ENCODE data around the gene IL3RA. TPM values are rescaled to one million over a fixed set of nuclear protein-coding genes. Genes with fewer than 3 reads are reported as not detected.

The IL3RA gene
- total and polyA plus RNA-seq, 4 donors, result 0.33 to 1.7 (median 1.0) TPM

DNA sequence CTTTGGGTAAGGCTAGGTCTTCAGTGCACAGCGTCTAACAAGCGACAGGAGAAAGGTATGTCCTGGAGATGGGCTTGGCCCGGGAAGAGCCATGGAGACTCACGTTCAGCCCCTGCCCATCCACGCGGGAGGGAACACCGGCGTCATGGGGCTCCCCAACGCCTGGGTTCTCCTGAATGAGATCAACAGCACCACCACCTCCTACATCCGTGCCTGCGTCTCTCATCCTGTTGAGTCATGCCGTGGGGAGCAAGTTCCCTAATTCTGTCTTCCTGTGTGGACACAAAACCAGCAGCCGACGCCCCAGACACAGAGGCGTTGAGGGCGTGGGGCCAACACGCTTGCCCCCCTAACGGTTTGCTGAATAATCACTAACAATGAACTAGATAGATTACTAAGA lies 20.1 kb upstream of the IL3RA start:
- Histone ChIP-seq H3K36me3 (ENCODE audit: control insufficient read depth in 4 of 4, insufficient read depth in 3 of 4, low read depth in 1 of 4, low read length in 3 of 4) (no peaks in the 10 kb centered on the region), H3K9me3 (ENCODE audit: control insufficient read depth in 4 of 4, low read length in 3 of 4) (no peaks in the 10 kb centered on the region), H3K27ac (ENCODE audit: low read depth in 1 of 2, low read length in 2 of 2) (no peak overlapping the region), H3K9ac (ENCODE audit: low read depth in 1 of 2, low read length in 2 of 2) (no peak overlapping the region), H3K4me3 (ENCODE audit: low read depth in 1 of 3, low read length in 3 of 3) (no peak overlapping the region), H3K27me3 (ENCODE audit: control insufficient read depth in 4 of 4, insufficient read depth in 4 of 4, low read length in 3 of 4) (peaks cover 0 to 1% (median 0%) of the 10 kb centered on the region in 4 donors), H3K4me1 (ENCODE audit: control insufficient read depth in 4 of 4, insufficient read depth in 4 of 4, low read length in 3 of 4) (no peaks in the 10 kb centered on the region)
- WGBS, result 71% methylated on average over 18 of the region's 18 CpGs
- DNase-seq (ENCODE audit: low spot score), result no peak
- TF ChIP-seq, protein P1, sequence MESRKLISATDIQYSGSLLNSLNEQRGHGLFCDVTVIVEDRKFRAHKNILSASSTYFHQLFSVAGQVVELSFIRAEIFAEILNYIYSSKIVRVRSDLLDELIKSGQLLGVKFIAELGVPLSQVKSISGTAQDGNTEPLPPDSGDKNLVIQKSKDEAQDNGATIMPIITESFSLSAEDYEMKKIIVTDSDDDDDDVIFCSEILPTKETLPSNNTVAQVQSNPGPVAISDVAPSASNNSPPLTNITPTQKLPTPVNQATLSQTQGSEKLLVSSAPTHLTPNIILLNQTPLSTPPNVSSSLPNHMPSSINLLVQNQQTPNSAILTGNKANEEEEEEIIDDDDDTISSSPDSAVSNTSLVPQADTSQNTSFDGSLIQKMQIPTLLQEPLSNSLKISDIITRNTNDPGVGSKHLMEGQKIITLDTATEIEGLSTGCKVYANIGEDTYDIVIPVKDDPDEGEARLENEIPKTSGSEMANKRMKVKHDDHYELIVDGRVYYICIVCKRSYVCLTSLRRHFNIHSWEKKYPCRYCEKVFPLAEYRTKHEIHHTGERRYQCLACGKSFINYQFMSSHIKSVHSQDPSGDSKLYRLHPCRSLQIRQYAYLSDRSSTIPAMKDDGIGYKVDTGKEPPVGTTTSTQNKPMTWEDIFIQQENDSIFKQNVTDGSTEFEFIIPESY (IDR thresholded peaks at IDR 0.05), result no peak
- no peak for TF ChIP-seq TAF1 (conservative IDR thresholded peaks at IDR 0.05)
- no peak for TF ChIP-seq HNF4G (IDR thresholded peaks at IDR 0.05)

DNA sequence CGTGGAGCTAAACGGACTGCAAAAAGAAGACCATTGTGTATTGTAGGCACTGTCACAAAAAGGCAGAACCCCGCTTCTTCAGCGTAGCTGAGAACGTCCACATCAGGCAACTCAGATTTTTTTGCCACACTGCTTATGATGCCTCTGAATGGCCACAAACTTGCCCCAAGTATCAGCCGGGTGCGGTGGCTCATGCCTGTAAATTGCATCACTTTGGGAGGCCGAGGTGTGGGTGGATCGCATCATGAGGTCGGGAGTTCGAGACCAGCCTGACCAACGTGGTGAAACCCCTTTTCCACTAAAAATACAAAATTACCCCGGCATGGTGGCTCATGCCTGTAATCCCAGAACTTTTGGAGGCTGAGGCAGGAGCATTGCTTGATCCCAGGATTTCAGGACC lies 14.9 kb upstream of the IL3RA start:
- Histone ChIP-seq H3K9me3 (ENCODE audit: control insufficient read depth in 4 of 4, low read length in 3 of 4) (no peaks in the 10 kb centered on the region), H3K27ac (ENCODE audit: low read depth in 1 of 2, low read length in 2 of 2) (no peak overlapping the region), H3K27me3 (ENCODE audit: control insufficient read depth in 4 of 4, insufficient read depth in 4 of 4, low read length in 3 of 4) (peaks cover 0 to 3% (median 0%) of the 10 kb centered on the region in 4 donors), H3K36me3 (ENCODE audit: control insufficient read depth in 4 of 4, insufficient read depth in 3 of 4, low read depth in 1 of 4, low read length in 3 of 4) (no peaks in the 10 kb centered on the region), H3K4me3 (ENCODE audit: low read depth in 1 of 3, low read length in 3 of 3) (no peak overlapping the region), H3K9ac (ENCODE audit: low read depth in 1 of 2, low read length in 2 of 2) (no peak overlapping the region), H3K4me1 (ENCODE audit: control insufficient read depth in 4 of 4, insufficient read depth in 4 of 4, low read length in 3 of 4) (no peaks in the 10 kb centered on the region)
- WGBS, result 71% methylated on average over 13 of the region's 13 CpGs
- DNase-seq (ENCODE audit: low spot score), result no peak
- no peak for TF ChIP-seq HNF4G (IDR thresholded peaks at IDR 0.05)
- no peak for TF ChIP-seq NR2F2 (IDR thresholded peaks at IDR 0.05)
- no peak for TF ChIP-seq TAF1 (conservative IDR thresholded peaks at IDR 0.05)
- TF ChIP-seq, protein P2, sequence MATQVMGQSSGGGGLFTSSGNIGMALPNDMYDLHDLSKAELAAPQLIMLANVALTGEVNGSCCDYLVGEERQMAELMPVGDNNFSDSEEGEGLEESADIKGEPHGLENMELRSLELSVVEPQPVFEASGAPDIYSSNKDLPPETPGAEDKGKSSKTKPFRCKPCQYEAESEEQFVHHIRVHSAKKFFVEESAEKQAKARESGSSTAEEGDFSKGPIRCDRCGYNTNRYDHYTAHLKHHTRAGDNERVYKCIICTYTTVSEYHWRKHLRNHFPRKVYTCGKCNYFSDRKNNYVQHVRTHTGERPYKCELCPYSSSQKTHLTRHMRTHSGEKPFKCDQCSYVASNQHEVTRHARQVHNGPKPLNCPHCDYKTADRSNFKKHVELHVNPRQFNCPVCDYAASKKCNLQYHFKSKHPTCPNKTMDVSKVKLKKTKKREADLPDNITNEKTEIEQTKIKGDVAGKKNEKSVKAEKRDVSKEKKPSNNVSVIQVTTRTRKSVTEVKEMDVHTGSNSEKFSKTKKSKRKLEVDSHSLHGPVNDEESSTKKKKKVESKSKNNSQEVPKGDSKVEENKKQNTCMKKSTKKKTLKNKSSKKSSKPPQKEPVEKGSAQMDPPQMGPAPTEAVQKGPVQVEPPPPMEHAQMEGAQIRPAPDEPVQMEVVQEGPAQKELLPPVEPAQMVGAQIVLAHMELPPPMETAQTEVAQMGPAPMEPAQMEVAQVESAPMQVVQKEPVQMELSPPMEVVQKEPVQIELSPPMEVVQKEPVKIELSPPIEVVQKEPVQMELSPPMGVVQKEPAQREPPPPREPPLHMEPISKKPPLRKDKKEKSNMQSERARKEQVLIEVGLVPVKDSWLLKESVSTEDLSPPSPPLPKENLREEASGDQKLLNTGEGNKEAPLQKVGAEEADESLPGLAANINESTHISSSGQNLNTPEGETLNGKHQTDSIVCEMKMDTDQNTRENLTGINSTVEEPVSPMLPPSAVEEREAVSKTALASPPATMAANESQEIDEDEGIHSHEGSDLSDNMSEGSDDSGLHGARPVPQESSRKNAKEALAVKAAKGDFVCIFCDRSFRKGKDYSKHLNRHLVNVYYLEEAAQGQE (IDR thresholded peaks at IDR 0.05), result no peak

DNA sequence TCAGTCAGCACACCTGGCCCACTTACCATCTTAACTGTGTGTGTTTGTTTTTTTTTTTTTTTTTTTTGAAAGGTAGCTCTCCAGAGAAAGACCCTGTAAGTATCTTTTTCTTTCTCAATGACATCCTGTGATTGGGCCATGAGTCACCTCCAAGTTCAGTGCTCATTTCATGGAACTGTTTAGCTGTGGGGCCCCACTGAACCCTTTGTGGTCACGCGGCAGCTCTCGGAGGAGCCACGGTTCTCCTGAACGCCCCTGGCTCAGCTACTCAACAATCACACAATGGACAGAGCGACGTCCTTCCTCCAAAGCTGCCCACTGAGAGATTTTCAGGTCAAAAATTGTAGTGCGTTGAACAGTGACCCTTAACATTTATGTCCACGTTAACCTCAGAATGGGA lies 14.2 kb upstream of the IL3RA start:
- peaks cover 0 to 3% (median 0%) of the 10 kb centered on the region in 4 donors for H3K27me3 ChIP-seq (ENCODE audit: control insufficient read depth in 4 of 4, insufficient read depth in 4 of 4, low read length in 3 of 4)
- no peak overlapping the region for H3K4me3 ChIP-seq (ENCODE audit: low read depth in 1 of 3, low read length in 3 of 3)
- no peaks in the 10 kb centered on the region for H3K36me3 ChIP-seq (ENCODE audit: control insufficient read depth in 4 of 4, insufficient read depth in 3 of 4, low read depth in 1 of 4, low read length in 3 of 4)
- H3K9me3 ChIP-seq (ENCODE audit: control insufficient read depth in 4 of 4, low read length in 3 of 4), result no peaks in the 10 kb centered on the region
- H3K4me1 ChIP-seq (ENCODE audit: control insufficient read depth in 4 of 4, insufficient read depth in 4 of 4, low read length in 3 of 4), result no peaks in the 10 kb centered on the region
- H3K27ac ChIP-seq (ENCODE audit: low read depth in 1 of 2, low read length in 2 of 2), result no peak overlapping the region
- 74% methylated on average over 9 of the region's 9 CpGs for WGBS
- H3K9ac ChIP-seq (ENCODE audit: low read depth in 1 of 2, low read length in 2 of 2), result no peak overlapping the region
- DNase-seq (ENCODE audit: low spot score), result no peak
- TF ChIP-seq EGR1 (IDR thresholded peaks at IDR 0.05; ENCODE audit: low read depth in 2 of 2) (no peak), FOXA1 (IDR thresholded peaks at IDR 0.05) (no peak), HNF4A (conservative IDR thresholded peaks at IDR 0.05) (no peak), HNF4G (IDR thresholded peaks at IDR 0.05) (no peak), YY1 (IDR thresholded peaks at IDR 0.05) (no peak), NR2F2 (IDR thresholded peaks at IDR 0.05) (no peak), TAF1 (conservative IDR thresholded peaks at IDR 0.05) (no peak), GABPA (IDR thresholded peaks at IDR 0.05 in 1 of 2, conservative IDR thresholded peaks at IDR 0.05 in 1 of 2) (no peak), CTCF (IDR thresholded peaks at IDR 0.05; ENCODE audit: low read depth, low read length, missing input control) (no peak), JUND (IDR thresholded peaks at IDR 0.05) (no peak)
- TF ChIP-seq, protein P3, sequence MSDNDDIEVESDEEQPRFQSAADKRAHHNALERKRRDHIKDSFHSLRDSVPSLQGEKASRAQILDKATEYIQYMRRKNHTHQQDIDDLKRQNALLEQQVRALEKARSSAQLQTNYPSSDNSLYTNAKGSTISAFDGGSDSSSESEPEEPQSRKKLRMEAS (IDR thresholded peaks at IDR 0.05), result no peak
- TF ChIP-seq, protein P2 (IDR thresholded peaks at IDR 0.05), result no peak
- TF ChIP-seq, protein P1 (IDR thresholded peaks at IDR 0.05), result no peak
